ENCODE results near the gene ITPR3.
A peak's percentile ranks its signal among the peaks of the same experiment; 100 is the strongest.

ITPR3 gene

DNA sequence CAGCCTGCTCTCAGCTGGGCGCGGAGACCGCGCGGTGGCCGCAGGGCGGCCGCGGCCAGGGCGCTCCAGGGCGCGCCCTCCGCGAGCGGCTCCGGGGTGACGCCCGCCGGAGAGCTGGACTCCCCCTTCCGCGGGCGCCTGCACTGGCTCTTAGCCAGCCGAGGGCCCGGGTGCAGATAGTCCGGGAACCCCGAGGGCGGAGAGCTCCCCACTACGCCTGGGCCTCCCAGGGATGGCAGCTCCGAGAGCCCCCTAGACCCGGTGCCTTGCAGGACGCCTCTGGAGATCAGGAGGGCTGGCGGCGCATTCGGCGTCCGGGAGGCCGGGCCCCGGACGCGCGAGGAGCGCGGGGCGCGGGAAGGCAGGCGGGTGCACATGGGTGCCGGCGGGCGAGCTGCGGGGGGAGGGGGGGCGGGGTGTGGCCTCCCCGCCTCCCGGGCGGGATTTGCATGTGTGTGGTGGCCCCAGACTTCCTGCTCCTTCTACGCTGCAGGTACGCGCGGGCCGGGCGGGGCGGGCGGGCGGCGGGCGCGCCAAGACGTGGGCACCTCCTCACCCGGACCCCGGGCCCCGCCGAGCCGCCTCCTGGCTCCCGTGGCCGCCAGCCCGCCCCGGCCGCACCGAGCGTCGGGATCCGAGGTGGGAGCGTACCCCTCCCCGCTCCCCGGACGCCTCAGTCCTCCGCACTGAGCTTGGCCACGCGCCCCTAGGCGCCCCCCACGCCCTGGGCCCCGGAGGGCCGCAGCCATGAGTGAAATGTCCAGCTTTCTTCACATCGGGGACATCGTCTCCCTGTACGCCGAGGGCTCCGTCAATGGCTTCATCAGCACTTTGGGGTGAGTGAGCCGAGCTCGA is at the start of gene ITPR3:
Gene ITPR3, plus strand, starts transcription at position 467 of the 855 bp plus-strand sequence. Its CDS starts 281 bp downstream, at position 748.
- DNase-seq, result peak; percentile 15

GRCh38 chr6:33571637-33572316 is 49.3 kb upstream of the ITPR3 start:
- DNase-seq, result no peak

GRCh38 chr6:33575211-33575610 is 45.9 kb upstream of the ITPR3 start:
- DNase-seq, result no peak

GRCh38 chr6:33576668-33577067 is 44.5 kb upstream of the ITPR3 start:
- DNase-seq, result no peak

- DNase-seq, result no peak
Observed at GRCh38 chr6:33577106-33577535, 44.0 kb upstream of the ITPR3 start.

- DNase-seq, result no peak
Observed at GRCh38 chr6:33577718-33578117, 43.4 kb upstream of the ITPR3 start.

- no peak for DNase-seq
Observed at GRCh38 chr6:33578164-33578563, 43.0 kb upstream of the ITPR3 start.

- no peak for DNase-seq
Observed at GRCh38 chr6:33578588-33579011, 42.5 kb upstream of the ITPR3 start.

GRCh38 chr6:33579828-33580714 is 41.1 kb upstream of the ITPR3 start, which contains the start of gene BAK1:
Gene BAK1, minus strand, starts transcription at chr6:33580276. Its CDS starts 2,672 bp downstream, at chr6:33577604.
- peak; percentile 84 for DNase-seq

GRCh38 chr6:33581186-33581585 is 39.9 kb upstream of the ITPR3 start:
- DNase-seq, result no peak

DNA sequence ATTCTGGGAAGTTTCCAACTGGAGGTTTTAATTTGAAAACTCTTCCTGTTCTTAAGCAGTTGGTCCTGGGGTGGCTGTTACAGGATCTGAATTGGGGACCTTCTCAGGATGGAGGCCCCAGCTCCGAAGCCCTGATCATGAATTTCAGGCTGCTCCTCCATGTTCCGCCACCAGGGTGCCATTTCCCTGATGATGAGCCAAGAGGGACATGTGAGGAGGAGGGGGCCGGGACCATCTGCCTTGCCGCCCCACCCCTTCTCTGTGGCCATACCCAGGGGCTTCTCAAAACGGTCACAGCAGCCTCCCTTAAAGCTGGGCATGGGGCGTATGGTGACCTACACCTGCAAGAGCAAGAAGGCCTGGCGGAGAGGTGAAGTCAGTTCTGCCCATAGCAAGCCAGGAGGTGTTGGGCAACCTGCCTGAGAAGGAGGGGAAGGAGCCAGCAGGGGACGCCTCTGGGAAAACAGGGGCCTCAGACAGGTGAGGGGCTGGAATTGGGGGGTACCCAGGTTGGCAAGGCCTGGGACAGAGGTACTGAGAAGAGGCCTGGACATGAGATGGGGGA is 37.4 kb upstream of the ITPR3 start:
- no peak for DNase-seq

DNA sequence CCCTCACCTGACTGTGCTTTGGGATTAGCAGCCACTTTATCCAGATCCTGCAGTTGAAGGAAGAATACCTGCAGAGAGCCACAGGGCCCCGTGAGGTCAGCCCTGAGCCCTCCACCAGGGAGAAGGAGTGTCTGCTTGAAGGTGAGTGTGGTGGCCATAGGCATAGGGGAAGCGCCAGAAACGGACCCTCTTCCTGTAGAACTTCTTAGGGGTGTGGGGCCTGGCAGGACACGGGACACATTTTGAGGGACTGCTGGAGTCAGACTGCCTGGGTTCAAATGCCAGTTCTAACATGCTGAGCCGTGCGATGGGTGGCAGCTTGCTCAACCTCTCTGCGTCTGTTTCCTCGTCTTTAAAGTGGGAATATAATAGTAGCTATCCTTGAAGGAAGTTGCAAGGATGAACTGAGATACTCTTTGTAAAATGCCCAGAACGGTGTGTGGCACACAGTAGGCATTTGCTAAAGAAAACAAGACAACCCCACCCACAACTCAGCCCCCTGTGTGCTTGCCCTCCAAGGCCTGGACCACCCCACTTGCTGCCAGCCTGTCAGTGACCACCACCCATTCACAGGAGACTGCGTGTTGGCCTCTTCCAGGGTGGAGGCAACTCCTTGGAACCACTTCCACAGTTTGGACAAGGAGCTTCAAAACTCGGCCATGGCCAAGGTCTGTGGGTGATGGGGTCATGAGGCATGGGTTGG is 36.3 kb upstream of the ITPR3 start:
- no peak for DNase-seq

GRCh38 chr6:33585403-33586107 is 35.6 kb upstream of the ITPR3 start:
- peak; percentile 42 for DNase-seq

DNA sequence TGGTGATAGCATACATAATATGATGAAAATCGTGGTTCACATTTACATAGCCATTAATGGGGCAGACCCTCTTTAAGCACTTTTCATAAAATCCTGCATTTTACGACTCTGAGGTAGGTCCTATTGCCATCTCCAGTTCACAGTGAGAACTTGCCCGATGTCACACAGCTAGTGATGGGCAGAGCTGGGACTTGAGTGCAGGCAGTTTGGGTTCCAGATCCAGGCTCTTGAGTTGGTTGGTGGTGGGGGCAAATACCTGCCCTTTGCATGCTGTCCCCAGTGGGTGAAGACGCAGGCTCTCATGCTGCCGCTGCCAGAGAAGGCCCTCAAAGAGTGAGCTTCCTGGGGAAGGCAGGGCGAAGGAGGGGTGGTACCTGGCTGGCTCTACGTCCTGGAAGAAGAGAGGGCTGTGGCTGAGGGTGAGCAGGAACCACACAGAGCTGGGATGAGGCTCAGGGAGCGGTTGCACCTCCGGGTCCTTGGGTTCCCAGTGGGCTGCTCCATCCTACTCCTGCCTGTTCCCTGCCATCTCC is 34.9 kb upstream of the ITPR3 start:
- no peak for DNase-seq

- DNase-seq, result no peak
Observed at GRCh38 chr6:33587529-33587928, 33.6 kb upstream of the ITPR3 start.

DNA sequence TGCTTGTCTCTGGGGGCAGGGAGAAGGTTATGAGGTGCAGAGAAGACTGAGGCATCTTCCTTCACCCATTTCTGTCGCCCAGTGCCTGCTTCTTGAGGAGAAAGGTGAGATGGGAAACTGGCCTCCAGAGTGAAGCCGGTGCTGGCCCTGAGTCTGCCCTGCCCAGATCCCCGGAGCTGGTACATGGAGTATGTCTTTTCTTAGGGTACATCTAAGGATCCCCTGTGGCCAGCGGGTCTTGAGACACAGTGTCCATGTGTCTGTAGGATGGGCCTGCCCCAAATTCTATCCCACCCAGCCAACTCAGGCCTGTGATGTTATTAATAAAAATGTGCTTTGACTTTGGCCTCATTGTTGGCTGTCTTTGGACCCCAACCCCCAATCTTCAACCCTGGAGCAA is 32.2 kb upstream of the ITPR3 start:
- no peak for DNase-seq

DNA sequence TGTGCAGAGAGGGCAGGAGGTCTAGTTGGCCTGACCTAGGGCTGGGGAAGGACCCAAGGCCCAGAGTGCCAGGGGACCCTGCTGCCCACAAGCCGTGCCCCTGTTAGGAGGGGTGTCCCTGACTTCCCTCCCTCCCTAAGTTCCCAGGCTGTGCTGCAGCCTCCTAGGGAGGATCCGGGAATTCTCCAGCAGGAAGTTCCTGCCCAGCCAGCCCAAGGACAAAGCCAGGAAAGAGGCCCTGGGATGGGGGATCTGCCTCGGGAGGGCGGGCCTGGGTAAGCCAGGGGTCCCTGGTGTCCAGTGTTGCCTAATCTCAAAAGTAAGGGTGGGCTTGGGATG is 31.8 kb upstream of the ITPR3 start:
- no peak for DNase-seq

DNA sequence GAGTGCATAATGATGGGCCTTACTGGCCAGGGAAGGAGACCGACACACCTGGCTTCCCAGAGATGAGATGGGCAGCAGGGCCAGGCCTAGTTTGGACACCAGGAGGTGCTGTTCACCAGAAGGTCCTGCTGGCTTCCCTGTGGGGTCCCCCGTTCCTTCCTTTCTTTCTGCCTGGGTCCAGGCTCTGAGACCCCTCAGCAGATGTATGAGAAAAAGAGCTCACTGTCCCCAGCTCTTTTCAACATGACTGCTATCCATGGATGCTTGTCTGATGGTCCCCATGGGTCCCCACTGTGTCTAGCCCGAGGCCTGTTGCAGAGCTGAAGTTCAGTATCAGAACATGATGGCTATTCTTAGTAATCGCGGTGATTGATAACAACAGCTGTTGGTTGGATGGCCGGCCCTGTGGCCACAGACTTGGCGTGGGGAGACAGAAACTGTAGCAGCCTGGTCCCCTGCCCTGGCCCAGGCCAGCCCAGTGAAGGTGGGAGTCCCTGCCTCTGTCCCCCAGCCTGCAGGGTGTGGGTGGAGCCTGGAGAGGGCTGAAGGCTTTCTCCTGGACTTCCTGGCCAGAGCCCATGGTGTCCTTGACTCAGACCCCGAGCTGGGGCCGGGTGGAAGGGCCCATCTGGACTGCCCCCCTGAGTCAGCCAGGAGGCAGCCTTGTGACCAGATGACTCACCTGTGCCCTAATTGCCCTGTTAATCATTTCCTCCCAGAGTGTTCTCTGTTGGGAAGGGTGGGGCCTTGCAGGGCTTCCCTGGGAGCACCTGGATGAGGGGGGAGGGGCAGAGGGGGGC is 31.2 kb upstream of the ITPR3 start:
- peak; percentile 47 for DNase-seq

DNA sequence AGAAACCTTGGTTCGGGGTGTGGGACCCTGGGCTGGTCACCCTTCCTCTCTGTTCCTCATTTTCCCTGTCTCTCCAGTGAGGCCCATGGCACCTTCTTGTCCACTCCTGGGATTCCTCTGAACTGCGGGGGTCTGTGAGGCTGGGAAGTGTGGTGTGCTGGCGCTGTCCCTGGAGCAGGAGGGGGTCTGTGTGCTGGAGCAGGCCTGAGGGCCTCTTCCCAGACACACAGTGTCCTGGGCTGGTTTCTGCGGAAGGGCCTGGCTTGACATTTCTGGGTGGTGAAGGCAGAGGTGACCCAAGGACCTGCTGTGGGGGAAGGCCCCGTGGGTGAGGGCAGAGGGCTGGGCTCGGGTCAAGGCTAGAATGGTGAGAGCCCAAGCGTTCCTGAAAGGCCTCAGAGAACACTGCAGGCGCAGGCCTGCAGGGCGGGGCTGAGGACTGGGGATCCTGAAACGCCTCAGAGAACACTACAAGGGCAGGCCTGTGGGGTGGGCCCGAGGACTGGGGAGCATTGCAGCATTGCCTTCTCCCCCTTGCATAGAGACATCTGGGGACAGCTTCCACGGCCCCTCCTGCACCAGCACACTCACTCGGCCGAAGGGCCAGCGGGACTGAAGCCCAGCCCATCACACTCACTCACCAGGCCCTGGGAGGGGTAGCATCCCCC is 30.5 kb upstream of the ITPR3 start:
- no peak for DNase-seq

All from NCI-H1092 treated with DMSO at 0.1 percent for 48 hours (cell line).